HepG2 (cell line): ENCODE measurements around the gene ANGPTL7. TPM values are rescaled to one million over a fixed set of nuclear protein-coding genes. Genes with fewer than 3 reads are reported as not detected.

Source experiments
- ATAC-seq: fragments of 200-7000 bp; cut with Tn5 transposase; 3 replicates; pipeline ENCODE4 v1.9.1; 2020; ENCODE audit warnings: mild to moderate bottlenecking, moderate library complexity
- BruUV-seq: library from RNA; stranded (reverse); fragments of 400-500 nt; replicated peaks from 2 replicates; lab custom pipeline; 2021; lab: Mats Ljungman, UMichigan
- CTCF ChIA-PET: fragments of 300-600 bp; formaldehyde crosslinking; extraction: SDS; loops from one replicate; lab custom pipeline; 2021; ENCODE audit warnings: low total read pairs, inconsistent platforms, low intra/inter-chr PET ratio; lab: Yijun Ruan, JAX
- POLR2A ChIA-PET: fragments of 350-600 bp; sonication (Branson Sonifier 250); formaldehyde crosslinking; loops from one replicate; lab custom pipeline; 2020; ENCODE audit warnings: antibody characterized with exemption, inconsistent platforms; lab: Yijun Ruan, JAX
- DNase-seq: peaks from one replicate; pipeline ENCODE4 v3.0.0-alpha.2; 2015; ENCODE audit warnings: low spot score
- FAIRE-seq: peaks from 3 replicates; lab custom pipeline; 2011; peaks lifted over from hg19 to GRCh38; lab: Jason Lieb, UNC
- H2AFZ ChIP-seq: one replicate; pipeline ENCODE4 v1.6.1; 2011; ENCODE audit warnings: low read length, inconsistent platforms
- H3K27ac ChIP-seq: fragments of 300-600 bp; 3 replicates; pipeline ENCODE4 v1.8.0; 2011; ENCODE audit warnings: mixed run types, mild to moderate bottlenecking, mixed read lengths, low read length, inconsistent platforms; ENCODE audit not compliant: insufficient read depth; ENCODE audit errors: extremely low read length
- H3K27me3 ChIP-seq, 2 experiments: fragments of 200-600 bp in 1 of 2; 2 replicates in 1 of 2; 3 replicates in 1 of 2; pipeline versions ENCODE4 v1.6.0 to v1.8.0; 2011; ENCODE audit warnings: low read length in 2 of 2, mild to moderate bottlenecking in 2 of 2, moderate library complexity in 2 of 2, inconsistent platforms in 1 of 2; ENCODE audit not compliant: insufficient read depth in 2 of 2, control insufficient read depth in 1 of 2
- H3K36me3 ChIP-seq, 2 experiments: fragments of 200-600 bp in 1 of 2; replicated peaks in 1 of 2; 2 replicates in 1 of 2; 3 replicates in 1 of 2; pipeline versions ENCODE4 v1.5.1 to v1.8.0; 2011; ENCODE audit warnings: low read length in 2 of 2, inconsistent platforms in 1 of 2; ENCODE audit not compliant: insufficient read depth in 2 of 2, control insufficient read depth in 1 of 2
- H3K4me1 ChIP-seq: 2 replicates; pipeline ENCODE4 v1.5.1; 2012; ENCODE audit warnings: low read length, inconsistent platforms; ENCODE audit not compliant: insufficient read depth
- H3K4me2 ChIP-seq: 2 replicates; pipeline ENCODE4 v1.6.0; 2011; ENCODE audit warnings: low read depth, low read length, inconsistent platforms
- H3K4me3 ChIP-seq, 3 experiments: fragments of 200-600 bp in 1 of 3; sonication (generic), shearing (Covaris generic) in 1 of 3; replicated peaks in 1 of 3; 2 replicates each; pipeline ENCODE4 v1.5.1; 2011 to 2016; ENCODE audit warnings: low read length in 3 of 3, inconsistent platforms in 2 of 3, low read depth in 2 of 3, mild to moderate bottlenecking in 2 of 3, control low read depth in 1 of 3, mixed read lengths in 1 of 3; ENCODE audit not compliant: insufficient read depth in 1 of 3
- H3K79me2 ChIP-seq: one replicate; pipeline ENCODE4 v1.6.1; 2011; ENCODE audit warnings: low read length, inconsistent platforms; ENCODE audit not compliant: insufficient read depth
- H3K9ac ChIP-seq: 2 replicates; pipeline ENCODE4 v1.6.0; 2011; ENCODE audit warnings: mild to moderate bottlenecking, low read depth, low read length, inconsistent platforms; ENCODE audit not compliant: insufficient read depth
- H3K9me3 ChIP-seq: 2 replicates; pipeline ENCODE4 v1.5.1; 2012; ENCODE audit warnings: mild to moderate bottlenecking, low read length
- H4K20me1 ChIP-seq: 2 replicates; pipeline ENCODE4 v1.6.0; 2011; ENCODE audit warnings: inconsistent platforms, mild to moderate bottlenecking, low read length, moderate library complexity; ENCODE audit not compliant: insufficient read depth
- ARNTL ChIP-seq: sonication (generic); formaldehyde crosslinking; IDR thresholded peaks from 2 replicates; pipeline ENCODE4 v1.4.0; 2020; ENCODE audit warnings: mild to moderate bottlenecking, missing genetic modification reagents
- CHCHD3 ChIP-seq: sonication (generic); formaldehyde crosslinking; IDR thresholded peaks from 2 replicates; pipeline ENCODE4 v1.8.0; 2022; ENCODE audit warnings: mild to moderate bottlenecking, missing genetic modification reagents, moderate library complexity
- ETV5 ChIP-seq: IDR thresholded peaks from 2 replicates; pipeline ENCODE4 v1.6.1; 2018; ENCODE audit warnings: missing biosample characterization, missing genetic modification reagents, inconsistent platforms, borderline replicate concordance
- FUBP1 ChIP-seq: sonication (generic); formaldehyde crosslinking; IDR thresholded peaks from 2 replicates; pipeline ENCODE4 v1.5.1; 2020; ENCODE audit warnings: missing genetic modification reagents, mild to moderate bottlenecking, borderline replicate concordance
- HBP1 ChIP-seq: IDR thresholded peaks from 2 replicates; pipeline ENCODE4 v1.6.1; 2016; ENCODE audit warnings: low read depth, control low read depth
- HOXA3 ChIP-seq: sonication (generic); formaldehyde crosslinking; IDR thresholded peaks from 2 replicates; pipeline ENCODE4 v1.5.0; 2020; ENCODE audit warnings: missing genetic modification reagents
- KMT2A ChIP-seq: sonication (generic); formaldehyde crosslinking; IDR thresholded peaks from 2 replicates; pipeline ENCODE4 v1.4.0; 2020; ENCODE audit warnings: missing genetic modification reagents
- MAZ ChIP-seq, 2 experiments: sonication (generic) in 1 of 2; formaldehyde crosslinking in 1 of 2; IDR thresholded peaks; 2 replicates each; pipeline versions ENCODE4 v1.5.0 to v1.6.1; 2012 to 2020; ENCODE audit warnings: low read depth in 2 of 2, mild to moderate bottlenecking in 2 of 2, borderline replicate concordance in 1 of 2, improper control_type of control experiment in 1 of 2, low read length in 1 of 2, missing genetic modification reagents in 1 of 2, moderate library complexity in 1 of 2
- MTA1 ChIP-seq: sonication (generic); formaldehyde crosslinking; IDR thresholded peaks from 2 replicates; pipeline ENCODE4 v1.4.0; 2020; ENCODE audit warnings: missing genetic modification reagents, mild to moderate bottlenecking, borderline replicate concordance
- MTF1 ChIP-seq: sonication (generic); formaldehyde crosslinking; IDR thresholded peaks from 2 replicates; pipeline ENCODE4 v1.5.0; 2020; ENCODE audit warnings: missing genetic modification reagents
- MXI1 ChIP-seq: IDR thresholded peaks from 3 replicates; pipeline ENCODE4 v1.6.1; 2012; ENCODE audit warnings: low read depth, low read length, inconsistent platforms, borderline replicate concordance
- NFKB2 ChIP-seq: sonication (generic); formaldehyde crosslinking; IDR thresholded peaks from 2 replicates; pipeline ENCODE4 v1.4.0; 2020; ENCODE audit warnings: missing genetic modification reagents, borderline replicate concordance
- RBM39 ChIP-seq: fragments of 200-400 bp; formaldehyde crosslinking; IDR thresholded peaks from one replicate; pipeline ENCODE4 v1.6.1; 2018; ENCODE audit warnings: antibody characterized with exemption, mild to moderate bottlenecking, low read depth, low read length; ENCODE audit not compliant: poor library complexity, severe bottlenecking
- SATB2 ChIP-seq: sonication (generic); formaldehyde crosslinking; IDR thresholded peaks from 2 replicates; pipeline ENCODE4 v1.5.0; 2020; ENCODE audit warnings: missing genetic modification reagents
- SMC3 ChIP-seq: IDR thresholded peaks from 2 replicates; pipeline ENCODE4 v1.6.1; 2011; ENCODE audit warnings: low read length, improper control_type of control experiment
- ZNF576 ChIP-seq: sonication (generic); formaldehyde crosslinking; IDR thresholded peaks from 2 replicates; pipeline ENCODE4 v1.4.0; 2020; ENCODE audit warnings: mild to moderate bottlenecking, missing genetic modification reagents
- ZNF710 ChIP-seq: sonication (generic); formaldehyde crosslinking; IDR thresholded peaks from 2 replicates; pipeline ENCODE4 v1.5.0; 2020; ENCODE audit warnings: mild to moderate bottlenecking, missing genetic modification reagents, borderline replicate concordance
- ZNF777 ChIP-seq: sonication (generic); formaldehyde crosslinking; IDR thresholded peaks from 2 replicates; pipeline ENCODE4 v1.4.0; 2020; ENCODE audit warnings: missing genetic modification reagents
- ZNF878 ChIP-seq: sonication (generic); formaldehyde crosslinking; IDR thresholded peaks from 2 replicates; pipeline ENCODE4 v1.8.1; 2023; ENCODE audit warnings: mild to moderate bottlenecking, missing genetic modification reagents, moderate library complexity
- ZSCAN21 ChIP-seq: sonication (generic); formaldehyde crosslinking; IDR thresholded peaks from 2 replicates; pipeline ENCODE4 v1.8.0; 2022; ENCODE audit warnings: mild to moderate bottlenecking, missing genetic modification reagents, moderate library complexity, borderline replicate concordance
- WGBS: methylation state at CpG from one replicate; pipeline ENCODE4 v1.1.6; 2017; ENCODE audit warnings: low lambda C conversion rate; 5-methylcytosine and 5-hydroxymethylcytosine counted together
- in situ Hi-C: cut with HindIII; loops from 2 replicates; pipeline ENCODE4 v1.10.0; 2017; ENCODE audit warnings: low pct_unique_long_range_greater_than_20kb; ENCODE audit not compliant: extremely low pct_ligation_motif_present
- intact Hi-C: fragments of 100-400 bp; cut with micrococcal nuclease; formaldehyde crosslinking; loops from one replicate; pipeline ENCODE4 v1.10.0; 2022; ENCODE audit not compliant: unreplicated experiment
- polyA plus RNA-seq, 8 experiments: library from polyadenylated mRNA; depleted of rRNA in 3 of 8; stranded (reverse) in 7 of 8; unstranded in 1 of 8; fragments of >200 nt; fragmentation: Illumina TruSeq in 4 of 8; extraction: Trizol in 4 of 8; gene quantifications; 2 replicates each; pipeline versions ENCODE4 v1.2.1 to v1.2.3, GENCODE V29; 2011 to 2016; ENCODE audit warnings: low read depth in 4 of 8, missing spikeins in 1 of 8, mixed read lengths in 1 of 8; ENCODE audit not compliant: insufficient read depth in 1 of 8
- total RNA-seq, 5 experiments: library from RNA; depleted of rRNA; stranded (reverse); fragments of >200 nt; fragmentation: Illumina TruSeq; extraction: Trizol; gene quantifications; 2 replicates each; pipeline ENCODE4 v1.2.3, GENCODE V29; 2016; ENCODE audit warnings: low read depth in 1 of 5

ANGPTL7 gene
- total and polyA plus RNA-seq, 2 of the 13 experiments (the other 11 are each of a cell fraction or from before 2014, with no cell fraction given): not detected

GRCh38 chr1:11187494-11187893 lies 1.7 kb upstream of the ANGPTL7 start:
- intact Hi-C loops (no loop called here), in situ Hi-C loops (no loop called here)
- H3K4me2 ChIP-seq: no peak overlapping the region
- H3K79me2 ChIP-seq: no peaks in the 10 kb centered on the region
- no peak overlapping the region for H3K27ac ChIP-seq
- no peaks in the 10 kb centered on the region for H3K9me3 ChIP-seq
- no peak overlapping the region for H2AFZ ChIP-seq
- TF ChIP-seq SMC3 (no peak), ZSCAN21 (no peak), KMT2A (no peak), ZNF777 (no peak), ARNTL (no peak), ETV5 (CRISPR knock-in tag) (no peak), HBP1 (CRISPR knock-in tag) (no peak), SATB2 (CRISPR knock-in tag) (no peak), ZNF576 (CRISPR knock-in tag) (no peak), CHCHD3 (CRISPR knock-in tag) (no peak), ZNF710 (no peak), MTF1 (no peak), RBM39 (no peak), MTA1 (CRISPR knock-in tag) (no peak), NFKB2 (CRISPR knock-in tag) (no peak), ZNF878 (CRISPR knock-in tag) (no peak), HOXA3 (CRISPR knock-in tag) (no peak), MAZ (IDR thresholded peaks at IDR 0.05; ENCODE audit: borderline replicate concordance, low read depth, low read length) (no peak), MAZ (CRISPR knock-in tag; IDR thresholded peaks at IDR 0.05; ENCODE audit: low read depth) (no peak), FUBP1 (CRISPR knock-in tag) (no peak), MXI1 (no peak)
- ATAC-seq (no peak), DNase-seq (no peak), FAIRE-seq (no peak)
- no peaks in the 10 kb centered on the region for H3K4me1 ChIP-seq
- no peaks in the 10 kb centered on the region for H4K20me1 ChIP-seq
- ChIA-PET CTCF (no interaction called here), POLR2A (no interaction called here)
- no TSS peak for BruUV-seq
- no peak overlapping the region for H3K9ac ChIP-seq
- peaks cover 3 to 50% of the 10 kb centered on the region in 2 experiments for H3K36me3 ChIP-seq
- no peak overlapping the region for H3K4me3 ChIP-seq
- 100% methylated on average over 1 of the region's 2 CpGs for WGBS
- no peaks in the 10 kb centered on the region for H3K27me3 ChIP-seq
